AG09319 (cell line): ENCODE results near the gene TEP1.

Experiments
- DNase-seq: peaks from one replicate; pipeline ENCODE4 v3.0.0-alpha.2; 2010; ENCODE audit warnings: low read depth; ENCODE audit errors: extremely low read depth
- CTCF ChIP-seq: IDR thresholded peaks from 2 replicates; pipeline ENCODE4 v1.5.1; 2011; ENCODE audit warnings: low read depth, mild to moderate bottlenecking, inconsistent platforms, low read length, moderate library complexity

The TEP1 gene

GRCh38 chr14:20350860-20351259, 62.4 kb downstream of the TEP1 start:
- peak; percentile 2; the same call in 1 of the 2 replicates for TF ChIP-seq CTCF
- no peak for DNase-seq

GRCh38 chr14:20350282-20350681, 63.0 kb downstream of the TEP1 start:
- no peak for TF ChIP-seq CTCF
- DNase-seq = no peak

GRCh38 chr14:20347747-20348146, 65.6 kb downstream of the TEP1 start:
- no peak for DNase-seq
- no peak for TF ChIP-seq CTCF

DNA sequence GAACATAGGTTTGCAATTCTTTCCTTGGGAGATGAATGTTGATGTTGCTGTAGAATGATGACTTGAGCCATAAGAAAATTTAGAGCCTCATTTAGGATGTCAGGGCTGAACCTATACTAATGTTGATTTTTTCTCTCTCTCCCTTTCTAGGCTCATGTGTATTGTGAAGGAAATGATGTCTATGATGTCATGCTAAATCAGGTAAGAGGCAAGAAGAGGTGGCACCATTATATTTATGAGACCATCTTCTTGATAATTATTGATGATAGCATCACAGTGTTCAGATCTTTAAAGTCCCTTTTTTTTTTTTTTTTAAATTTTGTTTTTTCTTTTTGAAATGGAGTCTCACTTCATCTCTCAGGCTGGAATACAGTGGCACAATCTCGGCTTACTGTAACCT, 66.6 kb downstream of the TEP1 start:
- no peak for DNase-seq
- no peak for TF ChIP-seq CTCF

GRCh38 chr14:20345366-20345765, 67.9 kb downstream of the TEP1 start:
- DNase-seq = no peak
- no peak for TF ChIP-seq CTCF

GRCh38 chr14:20343862-20344220, 69.5 kb downstream of the TEP1 start:
- no peak for DNase-seq
- no peak for TF ChIP-seq CTCF

GRCh38 chr14:20343092-20343861, 70.0 kb downstream of the TEP1 start, which contains the start of gene PARP2:
Gene PARP2, plus strand, starts transcription at chr14:20343635. Its CDS starts 7 bp downstream, at chr14:20343642.
- peak; percentile 99 for DNase-seq
- TF ChIP-seq CTCF = no peak
